ENCODE results near the gene GPRC5B.

GPRC5B gene

DNA sequence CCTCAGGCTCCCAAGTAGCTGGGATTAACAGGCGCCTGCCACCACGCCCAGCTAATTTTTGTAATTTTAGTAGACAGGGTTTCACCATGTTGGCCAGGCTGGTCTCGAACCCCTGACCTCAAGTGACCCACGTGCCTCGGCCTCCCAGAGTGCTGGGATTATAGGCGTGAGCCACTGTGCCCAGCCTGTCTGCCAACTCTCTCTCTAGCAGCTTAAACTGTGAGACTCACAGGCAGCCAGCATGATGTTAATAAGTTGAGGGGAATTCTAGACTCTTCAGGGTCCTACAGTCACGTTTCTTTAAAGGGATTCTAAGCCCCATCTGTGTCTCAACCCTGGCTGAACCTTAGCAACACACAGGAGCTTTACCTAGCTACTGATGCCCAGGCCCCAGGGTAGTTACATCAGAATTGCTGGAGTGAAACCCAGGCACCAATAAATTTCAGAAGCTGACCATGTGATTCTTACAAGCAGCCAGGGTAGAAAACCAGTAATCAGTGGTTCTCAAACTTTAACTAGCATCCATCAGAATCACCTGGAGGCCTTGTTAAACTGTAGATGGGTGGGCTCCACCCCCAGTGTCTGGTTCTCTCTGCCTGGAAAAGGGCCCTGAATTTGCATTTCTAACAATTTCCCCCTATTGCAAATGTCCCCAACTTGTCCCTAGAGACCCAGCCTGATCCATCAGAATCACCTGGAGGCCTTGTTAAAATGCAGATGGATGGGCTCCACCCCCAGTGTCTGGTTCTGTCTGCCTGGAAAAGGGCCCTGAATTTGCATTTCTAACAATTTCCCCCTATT lies 30.7 kb downstream of the GPRC5B start:
- DNase-seq (ENCODE audit: insufficient read length) (no peak), FAIRE-seq (no peak)
- TF ChIP-seq POLR2A (IDR thresholded peaks at IDR 0.05; ENCODE audit: low read depth, low read length) (no peak), TAF1 (IDR thresholded peaks at IDR 0.05; ENCODE audit: borderline replicate concordance, low read depth, low read length) (no peak), POLR2AphosphoS5 (IDR thresholded peaks at IDR 0.05; ENCODE audit: low read depth, low read length) (no peak)

DNA sequence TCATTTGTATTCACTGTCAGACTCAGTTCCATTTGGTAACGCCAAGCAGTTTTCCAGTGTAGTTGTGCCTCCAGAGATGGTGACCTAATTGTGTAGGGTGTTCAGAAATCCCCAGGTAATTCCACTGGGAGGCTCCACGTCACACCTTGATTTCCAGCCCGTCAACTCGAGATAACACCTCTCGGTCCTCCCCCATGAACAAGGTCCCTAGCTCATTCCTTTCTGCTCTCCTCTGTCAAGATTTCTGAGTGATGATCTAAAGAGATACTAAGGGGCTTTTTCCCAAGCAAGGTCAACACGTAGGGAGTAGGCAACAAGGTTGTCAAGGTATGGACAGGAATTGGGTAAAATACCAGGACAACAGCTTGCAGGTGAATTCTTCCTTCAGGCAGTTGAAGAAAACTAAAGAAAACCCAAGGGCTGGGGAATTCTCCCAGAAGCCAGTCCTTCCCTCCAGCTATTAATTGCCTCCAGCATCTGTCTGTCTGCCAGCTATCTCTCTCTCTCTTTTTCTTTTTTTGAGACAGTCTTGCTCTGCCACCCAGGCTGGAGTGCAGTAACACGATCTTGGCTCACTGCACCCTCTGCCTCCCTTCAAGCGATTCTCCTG lies 31.4 kb downstream of the GPRC5B start:
- TF ChIP-seq TAF1 (IDR thresholded peaks at IDR 0.05; ENCODE audit: borderline replicate concordance, low read depth, low read length) = no peak
- TF ChIP-seq POLR2AphosphoS5 (IDR thresholded peaks at IDR 0.05; ENCODE audit: low read depth, low read length) = no peak
- TF ChIP-seq POLR2A (IDR thresholded peaks at IDR 0.05; ENCODE audit: low read depth, low read length) = no peak
- no peak for FAIRE-seq
- DNase-seq (ENCODE audit: insufficient read length) = no peak

DNA sequence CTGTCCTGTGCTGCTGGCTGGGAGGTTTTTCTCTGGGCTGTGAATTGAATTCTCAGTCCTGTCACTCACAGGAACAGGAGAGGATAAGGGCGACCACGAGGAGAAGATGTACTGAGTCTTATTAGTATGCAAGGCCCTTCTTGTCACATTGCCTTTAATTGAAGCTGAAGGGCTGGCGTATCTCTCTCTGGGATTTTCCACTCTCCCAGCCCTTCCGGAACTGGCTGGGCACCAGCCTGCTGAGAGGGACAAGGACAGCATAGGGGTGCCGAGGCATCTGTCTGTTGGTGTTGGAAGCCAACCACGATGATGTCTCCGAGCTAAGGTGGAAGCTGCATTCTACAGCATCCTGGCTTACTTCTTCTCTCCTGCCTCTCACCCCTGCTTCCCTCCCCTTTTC lies 33.2 kb downstream of the GPRC5B start:
- no peak for DNase-seq (ENCODE audit: insufficient read length)
- TF ChIP-seq POLR2A (IDR thresholded peaks at IDR 0.05; ENCODE audit: low read depth, low read length) (no peak), POLR2AphosphoS5 (IDR thresholded peaks at IDR 0.05; ENCODE audit: low read depth, low read length) (no peak), TAF1 (IDR thresholded peaks at IDR 0.05; ENCODE audit: borderline replicate concordance, low read depth, low read length) (no peak)
- no peak for FAIRE-seq

DNA sequence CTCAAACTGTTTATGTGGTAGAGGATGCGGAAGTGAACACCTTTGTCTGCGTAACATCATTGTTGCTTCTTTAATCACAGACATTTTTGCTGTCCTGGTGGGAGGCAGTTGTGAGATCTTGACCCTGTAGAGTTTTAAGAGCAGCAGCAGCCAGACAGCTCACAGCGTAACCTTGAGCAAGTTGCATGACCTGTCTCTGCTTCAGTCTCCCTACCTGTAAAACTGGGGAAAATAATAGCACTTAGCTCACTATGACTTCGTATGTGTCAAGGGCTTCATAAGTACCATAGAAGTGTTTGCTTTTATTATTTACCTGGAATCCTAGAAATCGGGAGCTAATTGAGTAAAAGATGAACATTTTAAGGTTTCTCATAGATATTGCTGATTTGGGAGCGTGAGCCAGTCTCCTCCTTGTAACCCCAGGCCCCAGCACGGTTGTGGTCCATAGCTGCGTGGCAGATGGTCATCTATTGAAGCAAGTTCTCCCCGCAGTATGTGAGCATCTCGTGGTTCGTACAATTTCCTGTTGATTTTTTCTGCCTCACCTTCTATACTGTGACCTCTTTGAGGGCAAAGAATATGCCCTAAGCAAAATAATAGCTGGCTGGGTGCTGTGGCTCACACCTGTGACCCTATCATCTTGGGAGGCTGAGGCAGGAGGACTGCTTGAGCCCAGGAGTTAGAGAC lies 34.4 kb downstream of the GPRC5B start:
- FAIRE-seq = no peak
- TF ChIP-seq POLR2A (IDR thresholded peaks at IDR 0.05; ENCODE audit: low read depth, low read length) (no peak), POLR2AphosphoS5 (IDR thresholded peaks at IDR 0.05; ENCODE audit: low read depth, low read length) (no peak), TAF1 (IDR thresholded peaks at IDR 0.05; ENCODE audit: borderline replicate concordance, low read depth, low read length) (no peak)
- DNase-seq (ENCODE audit: insufficient read length) = no peak

DNA sequence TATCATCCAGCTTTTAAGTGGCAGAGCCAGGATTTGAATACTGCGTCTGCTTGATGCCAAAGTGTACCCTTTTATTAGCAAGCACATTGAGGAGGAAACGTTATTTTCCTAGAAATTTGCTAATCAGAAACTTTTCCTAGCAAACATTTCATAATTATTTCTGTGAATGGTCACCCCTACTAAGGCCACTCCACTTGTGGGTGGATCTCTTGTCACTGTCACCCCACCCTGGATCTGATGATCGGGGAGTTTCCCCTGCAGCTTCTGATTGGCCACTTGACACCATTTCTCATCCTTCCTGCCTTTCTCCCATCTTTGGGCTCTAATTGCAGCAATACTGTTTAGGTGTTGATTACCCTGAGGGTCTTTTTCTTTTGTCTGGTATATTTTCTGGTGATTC lies 35.9 kb downstream of the GPRC5B start:
- TF ChIP-seq POLR2AphosphoS5 (IDR thresholded peaks at IDR 0.05; ENCODE audit: low read depth, low read length) (no peak), POLR2A (IDR thresholded peaks at IDR 0.05; ENCODE audit: low read depth, low read length) (no peak), TAF1 (IDR thresholded peaks at IDR 0.05; ENCODE audit: borderline replicate concordance, low read depth, low read length) (no peak)
- FAIRE-seq (no peak), DNase-seq (ENCODE audit: insufficient read length) (no peak)

DNA sequence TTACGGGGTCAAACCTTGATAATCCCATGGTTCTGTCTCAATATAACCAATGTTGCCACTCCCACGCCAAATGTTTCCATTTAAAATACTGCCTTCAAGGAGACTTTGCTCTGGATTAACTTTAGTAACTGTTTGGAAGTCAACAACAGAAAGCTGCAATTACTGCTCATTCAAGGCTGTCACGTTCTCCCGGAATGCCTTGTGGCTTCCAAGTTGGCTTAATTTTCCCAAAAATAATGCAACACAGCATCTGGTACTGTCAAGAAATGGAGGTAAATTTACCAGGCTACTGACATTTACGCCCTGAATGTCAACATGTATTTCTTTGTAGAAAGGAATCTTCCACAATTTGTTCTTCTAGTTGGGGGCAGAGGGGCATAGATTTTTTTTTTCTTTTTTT lies 38.2 kb downstream of the GPRC5B start:
- no peak for DNase-seq (ENCODE audit: insufficient read length)
- no peak for FAIRE-seq

DNA sequence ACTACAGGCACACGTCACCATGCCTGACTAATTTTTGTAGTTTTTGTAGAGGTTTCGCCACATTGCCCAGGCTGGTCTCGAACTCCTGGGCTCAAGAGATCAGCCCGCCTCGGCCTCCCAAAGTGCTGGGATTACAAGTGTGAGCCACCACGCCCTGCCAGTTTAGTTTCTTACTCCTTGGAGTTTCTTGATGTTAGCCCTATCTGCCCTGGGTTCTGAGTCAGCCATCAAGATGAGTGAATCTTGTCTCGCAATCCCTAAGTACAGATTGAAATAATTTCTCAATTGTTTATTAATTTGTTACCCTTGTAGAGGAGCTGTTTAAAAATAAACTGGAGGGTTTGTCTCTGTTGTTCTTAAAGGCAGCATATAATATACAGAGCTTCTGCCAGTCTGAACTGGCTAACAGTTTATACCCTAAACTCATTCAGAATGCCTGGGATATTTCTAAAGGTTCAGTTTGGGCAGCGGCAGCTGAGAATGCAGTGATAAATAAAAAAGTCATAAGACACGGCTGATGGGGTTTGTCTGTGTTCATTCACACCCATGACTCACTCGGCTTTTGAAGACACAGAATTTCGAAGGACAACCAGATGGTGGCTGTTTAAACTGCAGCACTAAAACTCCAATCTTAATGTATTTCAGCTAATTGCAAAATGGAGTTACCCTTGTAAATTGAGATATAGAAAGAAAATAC lies 39.6 kb downstream of the GPRC5B start:
- DNase-seq (ENCODE audit: insufficient read length) (no peak), FAIRE-seq (no peak)
- TF ChIP-seq TAF1 (IDR thresholded peaks at IDR 0.05; ENCODE audit: borderline replicate concordance, low read depth, low read length) (no peak), POLR2A (IDR thresholded peaks at IDR 0.05; ENCODE audit: low read depth, low read length) (no peak), POLR2AphosphoS5 (IDR thresholded peaks at IDR 0.05; ENCODE audit: low read depth, low read length) (no peak)

More for the DNA sequence above, 38.2 kb downstream of the GPRC5B start:
- no peak for TF ChIP-seq POLR2AphosphoS5 (IDR thresholded peaks at IDR 0.05; ENCODE audit: low read depth, low read length)
- no peak for TF ChIP-seq POLR2A (IDR thresholded peaks at IDR 0.05; ENCODE audit: low read depth, low read length)
- no peak for TF ChIP-seq TAF1 (IDR thresholded peaks at IDR 0.05; ENCODE audit: borderline replicate concordance, low read depth, low read length)

DNA sequence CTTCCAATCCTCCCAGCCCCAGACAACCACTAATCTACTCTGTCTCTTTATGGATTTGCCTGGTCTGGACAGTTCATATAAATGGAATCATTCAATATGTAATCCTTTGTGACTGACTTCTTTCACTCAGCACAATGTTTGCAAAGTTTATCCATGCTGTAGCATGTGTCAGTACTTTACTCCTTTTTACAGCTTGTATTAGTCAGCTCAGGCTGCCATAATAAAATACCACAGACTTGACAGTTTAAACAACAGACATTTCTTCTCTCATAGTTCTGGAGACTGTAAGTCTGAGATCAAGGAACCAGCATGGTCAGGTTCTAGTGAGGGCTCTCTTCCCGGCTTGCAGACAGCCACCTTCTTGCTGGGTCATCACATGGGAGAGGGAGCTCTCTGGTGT lies 41.3 kb downstream of the GPRC5B start:
- no peak for DNase-seq (ENCODE audit: insufficient read length)
- TF ChIP-seq POLR2A (IDR thresholded peaks at IDR 0.05; ENCODE audit: low read depth, low read length) (no peak), POLR2AphosphoS5 (IDR thresholded peaks at IDR 0.05; ENCODE audit: low read depth, low read length) (no peak), TAF1 (IDR thresholded peaks at IDR 0.05; ENCODE audit: borderline replicate concordance, low read depth, low read length) (no peak)
- no peak for FAIRE-seq

DNA sequence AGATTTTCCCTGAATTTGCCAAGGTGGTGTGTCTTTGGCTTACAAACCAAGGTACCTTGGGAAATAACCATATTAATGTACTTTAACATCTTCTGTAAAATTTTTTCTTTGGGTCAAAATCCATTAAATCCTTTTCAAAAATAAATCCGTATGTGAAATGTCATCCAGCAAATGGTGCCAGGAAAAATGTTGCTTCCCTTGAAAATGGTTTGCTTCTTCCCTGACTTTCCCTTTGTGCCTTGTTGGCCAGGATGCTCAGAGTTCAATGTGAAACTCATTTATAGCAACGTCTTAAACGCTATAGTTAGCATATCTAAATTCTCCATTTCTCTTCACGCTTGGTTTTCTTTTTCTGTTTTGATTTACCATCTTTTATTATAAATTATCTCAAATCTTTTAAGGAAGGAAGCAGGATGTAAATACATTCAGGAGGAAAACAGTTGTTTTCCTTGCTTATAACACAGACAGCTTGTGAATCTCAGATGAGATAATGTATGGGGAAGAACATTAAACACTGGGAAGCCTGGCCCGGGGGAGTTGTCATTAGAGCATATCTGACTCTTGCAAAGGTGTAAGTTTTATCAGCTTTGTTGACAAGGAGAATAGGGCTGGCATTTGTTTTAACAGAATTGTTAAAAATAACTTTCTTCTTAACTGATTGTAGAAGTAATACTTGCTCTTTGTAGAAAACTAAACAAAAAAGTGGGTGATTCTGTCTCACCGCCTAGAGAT lies 42.1 kb downstream of the GPRC5B start:
- no peak for DNase-seq (ENCODE audit: insufficient read length)
- TF ChIP-seq POLR2A (IDR thresholded peaks at IDR 0.05; ENCODE audit: low read depth, low read length) (no peak), POLR2AphosphoS5 (IDR thresholded peaks at IDR 0.05; ENCODE audit: low read depth, low read length) (no peak), TAF1 (IDR thresholded peaks at IDR 0.05; ENCODE audit: borderline replicate concordance, low read depth, low read length) (no peak)
- no peak for FAIRE-seq

DNA sequence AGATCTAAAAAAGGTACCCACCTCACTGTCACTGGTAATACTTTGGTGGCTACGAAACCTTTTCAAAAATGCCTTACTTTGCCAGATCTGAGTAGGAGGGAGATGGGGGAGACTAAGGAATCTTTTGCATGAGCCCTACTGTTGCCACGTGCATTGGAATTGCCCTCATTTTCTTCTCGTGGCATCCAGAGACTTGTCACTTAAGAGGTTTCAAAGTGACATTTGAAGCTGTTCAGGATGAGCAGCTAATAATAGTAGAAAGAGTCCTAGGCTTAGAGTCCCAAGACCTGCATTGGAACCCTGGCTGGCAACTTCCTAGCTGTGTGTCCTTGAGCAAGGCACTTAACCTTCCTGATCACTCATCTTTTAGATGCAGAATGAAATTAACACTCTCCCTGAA lies 43.5 kb downstream of the GPRC5B start:
- FAIRE-seq (no peak), DNase-seq (ENCODE audit: insufficient read length) (no peak)
- TF ChIP-seq POLR2AphosphoS5 (IDR thresholded peaks at IDR 0.05; ENCODE audit: low read depth, low read length) (no peak), TAF1 (IDR thresholded peaks at IDR 0.05; ENCODE audit: borderline replicate concordance, low read depth, low read length) (no peak), POLR2A (IDR thresholded peaks at IDR 0.05; ENCODE audit: low read depth, low read length) (no peak)

All from GM12892 (cell line).